Kidney capillary endothelial cell (primary cell): ENCODE results near the gene COL18A1.

ENCODE experiments used
- DNase-seq: peaks from one replicate; pipeline ENCODE4 v3.0.0-alpha.2; 2018; ENCODE audit warnings: low spot score

COL18A1 gene

GRCh38 chr21:45507888-45508508, 103.0 kb downstream of the COL18A1 start:
- DNase-seq: no peak

GRCh38 chr21:45508607-45509565, 103.9 kb downstream of the COL18A1 start:
- DNase-seq: no peak

DNA sequence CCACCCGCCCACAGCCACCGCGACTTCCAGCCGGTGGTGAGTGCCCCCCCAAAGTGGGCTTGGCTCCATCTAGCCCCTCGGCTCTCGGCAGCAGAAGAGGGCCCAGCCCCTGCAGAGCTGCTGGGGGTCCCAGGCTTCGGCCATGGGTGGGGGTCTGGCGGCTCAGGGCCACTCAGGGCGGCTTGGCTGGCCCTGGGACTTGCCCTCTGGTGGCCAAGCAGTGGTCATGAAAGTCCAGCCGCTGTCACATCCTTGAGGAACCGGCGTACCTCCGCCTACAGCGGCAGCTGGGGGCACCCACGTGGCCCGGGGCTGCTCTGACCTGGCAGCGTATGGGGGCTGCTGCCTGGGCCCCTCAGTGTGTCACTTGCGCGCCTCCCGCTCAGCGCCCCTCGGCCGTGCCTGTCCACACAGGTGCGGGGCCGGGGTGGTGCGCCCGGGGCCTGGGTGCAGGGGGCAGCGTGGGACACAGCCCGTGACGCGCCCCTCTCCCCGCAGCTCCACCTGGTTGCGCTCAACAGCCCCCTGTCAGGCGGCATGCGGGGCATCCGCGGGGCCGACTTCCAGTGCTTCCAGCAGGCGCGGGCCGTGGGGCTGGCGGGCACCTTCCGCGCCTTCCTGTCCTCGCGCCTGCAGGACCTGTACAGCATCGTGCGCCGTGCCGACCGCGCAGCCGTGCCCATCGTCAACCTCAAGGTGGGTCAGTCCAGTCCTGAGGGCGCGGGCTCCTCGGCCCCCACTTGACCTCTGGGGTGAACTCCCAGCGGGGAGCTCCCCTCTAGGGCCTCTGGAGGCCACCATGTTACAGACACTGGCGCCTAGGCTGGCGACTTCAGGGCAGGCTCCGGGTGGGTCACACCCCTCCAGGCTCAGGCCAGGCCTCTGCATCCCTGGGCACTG, 104.9 kb downstream of the COL18A1 start:
- no peak for DNase-seq

DNA sequence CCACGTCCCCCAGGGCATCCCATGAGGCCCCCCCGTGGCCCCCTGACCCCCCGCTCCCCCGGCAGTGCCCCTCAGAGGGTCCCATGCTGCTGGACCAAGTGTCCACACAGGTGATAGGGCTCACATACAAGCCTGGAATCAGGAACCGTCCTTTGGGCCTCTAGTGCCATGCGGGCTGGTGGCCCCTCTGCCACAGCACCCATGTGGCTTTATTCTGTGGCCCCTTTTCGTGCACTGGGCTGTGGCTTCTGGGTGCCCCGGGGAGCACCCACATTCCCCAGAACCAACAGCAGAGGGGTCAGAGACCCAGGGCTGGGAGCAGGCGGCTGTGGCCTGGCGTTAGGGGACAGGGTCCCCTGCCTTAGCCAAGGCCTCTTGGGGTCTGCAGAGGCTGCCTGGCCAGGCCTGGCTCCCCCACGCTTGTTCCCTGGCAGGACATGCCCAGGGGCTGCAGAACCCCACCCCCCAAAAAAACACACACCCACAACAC, 105.5 kb downstream of the COL18A1 start:
- DNase-seq: no peak

- no peak for DNase-seq
These were observed 106.0 kb downstream of the COL18A1 start for GRCh38 chr21:45511007-45511406.

- DNase-seq: no peak
These were observed 106.9 kb downstream of the COL18A1 start for GRCh38 chr21:45511661-45512431.

DNA sequence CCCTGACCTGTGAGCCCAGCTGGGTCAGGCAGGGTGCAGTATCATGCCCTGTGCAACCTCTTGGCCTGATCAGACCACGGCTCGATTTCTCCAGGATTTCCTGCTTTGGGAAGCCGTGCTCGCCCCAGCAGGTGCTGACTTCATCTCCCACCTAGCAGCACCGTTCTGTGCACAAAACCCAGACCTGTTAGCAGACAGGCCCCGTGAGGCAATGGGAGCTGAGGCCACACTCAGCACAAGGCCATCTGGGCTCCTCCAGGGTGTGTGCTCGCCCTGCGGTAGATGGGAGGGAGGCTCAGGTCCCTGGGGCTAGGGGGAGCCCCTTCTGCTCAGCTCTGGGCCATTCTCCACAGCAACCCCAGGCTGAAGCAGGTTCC, 107.6 kb downstream of the COL18A1 start:
- DNase-seq: no peak

DNA sequence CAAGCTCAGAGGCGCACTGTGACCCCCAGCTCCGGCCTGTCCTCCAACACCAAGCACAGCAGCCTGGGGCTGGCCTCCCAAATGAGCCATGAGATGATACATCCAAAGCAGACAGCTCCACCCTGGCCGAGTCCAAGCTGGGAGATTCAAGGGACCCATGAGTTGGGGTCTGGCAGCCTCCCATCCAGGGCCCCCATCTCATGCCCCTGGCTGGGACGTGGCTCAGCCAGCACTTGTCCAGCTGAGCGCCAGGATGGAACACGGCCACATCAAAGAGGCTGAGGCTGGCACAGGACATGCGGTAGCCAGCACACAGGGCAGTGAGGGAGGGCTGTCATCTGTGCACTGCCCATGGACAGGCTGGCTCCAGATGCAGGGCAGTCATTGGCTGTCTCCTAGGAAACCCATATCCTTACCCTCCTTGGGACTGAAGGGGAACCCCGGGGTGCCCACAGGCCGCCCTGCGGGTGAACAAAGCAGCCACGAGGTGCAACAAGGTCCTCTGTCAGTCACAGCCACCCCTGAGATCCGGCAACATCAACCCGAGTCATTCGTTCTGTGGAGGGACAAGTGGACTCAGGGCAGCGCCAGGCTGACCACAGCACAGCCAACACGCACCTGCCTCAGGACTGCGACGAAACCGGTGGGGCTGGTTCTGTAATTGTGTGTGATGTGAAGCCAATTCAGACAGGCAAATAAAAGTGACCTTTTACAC, 108.2 kb downstream of the COL18A1 start:
- no peak for DNase-seq

DNA sequence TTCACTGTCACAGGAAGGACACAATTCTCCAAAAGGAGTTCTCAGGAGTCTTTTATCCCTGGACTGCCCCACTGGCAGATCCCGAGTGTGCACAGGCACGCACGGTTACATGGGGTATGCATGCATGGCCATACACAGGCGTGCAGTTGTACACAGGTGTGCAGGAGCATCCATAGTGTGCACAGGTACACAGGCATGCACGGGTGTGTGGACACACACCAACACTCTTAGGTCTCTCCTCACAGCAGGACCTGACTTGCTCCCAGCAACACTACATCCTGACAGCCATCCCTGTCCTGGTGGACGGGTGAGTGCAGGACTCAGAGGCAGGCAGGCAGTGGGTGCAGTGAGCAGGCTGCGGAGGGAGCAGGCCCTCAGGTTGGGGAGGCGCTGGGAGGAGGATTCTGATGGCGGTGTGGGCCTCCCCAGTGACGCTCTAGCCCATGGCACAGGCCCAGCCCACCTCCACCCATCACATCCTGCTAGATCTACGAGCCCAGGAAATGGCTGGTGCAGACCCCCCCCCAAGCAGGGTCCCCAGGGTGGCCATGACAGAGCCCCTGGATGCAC, 108.9 kb downstream of the COL18A1 start:
- DNase-seq: no peak

GRCh38 chr21:45514311-45515021, 109.5 kb downstream of the COL18A1 start:
- no peak for DNase-seq

DNA sequence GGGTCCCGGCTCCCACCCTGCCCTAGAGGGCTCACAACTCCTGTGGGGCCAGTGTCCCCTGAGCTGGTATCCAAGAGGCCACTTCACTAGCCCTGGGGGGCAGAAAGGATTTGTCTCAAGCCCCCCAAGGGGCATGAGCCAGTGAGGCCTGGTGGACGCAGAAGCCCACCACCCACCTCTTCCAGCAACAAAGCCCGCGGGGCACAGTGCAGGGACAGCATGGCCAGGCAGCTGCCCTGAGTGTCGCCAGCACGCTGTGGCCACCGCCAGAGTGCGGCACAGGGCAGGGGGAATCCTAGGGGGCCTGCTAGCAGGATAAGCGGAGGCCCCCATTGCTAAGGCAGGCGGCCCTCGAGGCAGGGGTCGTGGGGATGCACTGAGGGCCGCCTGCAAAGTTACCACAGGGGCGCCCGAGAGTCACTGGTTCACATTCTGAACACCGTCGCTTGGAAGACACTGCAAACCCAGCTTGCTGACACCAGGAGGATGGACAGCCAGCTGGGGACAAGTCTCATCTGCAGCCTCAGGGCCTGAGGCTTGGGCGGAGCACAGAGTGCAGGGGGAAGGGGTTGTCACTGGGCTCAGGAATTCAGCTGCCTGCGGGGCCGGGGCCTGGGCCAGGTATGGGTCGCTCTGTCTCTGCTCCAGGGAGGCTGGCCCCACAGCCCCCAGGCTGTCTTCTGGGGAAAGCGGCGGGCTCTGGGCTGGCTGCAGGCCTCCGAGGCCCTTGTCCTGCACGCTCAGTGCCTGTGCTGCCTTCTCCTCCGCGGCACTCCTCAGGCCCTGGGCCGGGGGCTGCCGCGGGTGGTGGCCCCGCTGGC, 110.5 kb downstream of the COL18A1 start:
- no peak for DNase-seq

DNA sequence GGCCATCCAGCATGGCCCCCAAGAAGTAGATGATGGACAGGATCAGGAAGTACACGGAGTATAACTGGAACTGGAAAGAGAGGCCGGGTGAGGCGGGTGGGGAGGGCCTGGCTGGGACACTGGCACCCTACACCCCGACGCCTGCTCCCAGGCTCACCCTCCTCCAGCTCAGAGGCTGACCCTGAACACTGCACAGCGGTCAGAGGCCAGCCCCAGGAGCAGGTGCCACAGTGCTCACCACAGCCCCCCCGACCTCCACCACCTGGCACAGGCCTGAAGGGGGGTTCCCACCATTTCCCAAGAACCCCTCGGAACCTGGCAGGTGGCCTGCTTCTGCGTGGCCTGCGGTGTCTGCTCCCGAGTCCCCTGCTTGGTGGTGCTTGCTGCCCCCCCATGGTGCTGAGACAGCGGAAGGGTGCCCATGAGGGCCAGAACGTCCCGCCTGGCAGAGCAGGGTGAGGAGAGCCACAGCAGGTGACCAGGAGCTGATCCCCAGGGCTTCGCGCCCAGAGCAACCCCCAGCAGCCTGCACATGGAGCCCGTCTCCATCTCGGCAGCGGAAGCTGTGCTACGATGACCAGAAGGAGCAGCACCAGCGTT, 111.2 kb downstream of the COL18A1 start:
- no peak for DNase-seq

DNA sequence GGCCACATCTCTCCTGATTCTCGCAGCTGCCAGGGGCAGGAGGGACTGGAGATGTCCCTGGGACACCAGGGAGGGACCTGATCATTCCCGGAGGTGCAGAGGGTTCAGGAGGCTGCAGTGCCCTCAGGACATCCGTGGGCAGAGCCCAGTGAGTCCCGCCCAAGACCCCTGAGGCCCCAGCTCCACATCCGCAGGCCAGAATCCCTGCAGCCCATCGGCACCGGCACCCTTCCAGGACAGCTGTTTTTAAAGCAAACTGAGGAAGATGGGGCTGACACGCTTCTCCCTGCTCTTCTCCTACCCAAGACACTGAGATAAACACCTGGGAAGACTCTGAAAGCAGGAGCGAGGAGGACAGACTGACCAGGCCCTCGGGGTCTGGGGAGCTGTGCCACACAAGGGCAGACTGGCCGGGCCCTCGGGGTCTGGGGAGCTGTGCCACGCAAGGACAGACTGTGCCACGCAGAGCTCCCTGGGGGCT, 111.7 kb downstream of the COL18A1 start:
- no peak for DNase-seq

- DNase-seq: no peak
These were observed 112.5 kb downstream of the COL18A1 start for GRCh38 chr21:45517249-45518065.

GRCh38 chr21:45518742-45519141, 113.8 kb downstream of the COL18A1 start:
- DNase-seq: peak; percentile 40

DNA sequence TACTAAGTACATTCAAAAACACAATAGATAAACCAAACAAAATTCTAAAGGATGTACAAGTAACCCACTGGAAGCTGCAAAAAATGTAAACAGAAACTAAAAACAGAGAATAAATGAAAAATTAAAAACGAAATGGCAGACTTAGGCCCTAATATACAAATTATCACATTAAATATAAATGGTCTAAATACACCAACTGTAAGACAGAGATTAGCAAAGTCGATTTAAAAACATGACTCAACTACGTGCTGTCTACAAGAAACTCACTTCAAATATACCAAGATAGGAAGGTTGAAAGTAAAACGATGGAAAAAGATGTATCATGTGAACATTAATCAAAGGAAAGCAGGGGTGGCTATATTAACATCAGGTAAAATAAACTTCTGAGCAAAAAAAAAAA, 114.2 kb downstream of the COL18A1 start:
- DNase-seq: no peak

GRCh38 chr21:45521241-45521640, 116.3 kb downstream of the COL18A1 start:
- no peak for DNase-seq
